GM12878 (cell line): ENCODE measurements around the gene FGD5. TPM values are rescaled to one million over a fixed set of nuclear protein-coding genes. Genes with fewer than 3 reads are reported as not detected.

Experiments used
- ATAC-seq: fragments of 200-7000 bp; cut with Tn5 transposase; 3 replicates; pipeline ENCODE4 v1.9.1; 2020; ENCODE audit warnings: mild to moderate bottlenecking, moderate library complexity
- BruUV-seq: library from RNA; stranded (reverse); fragments of 400-500 nt; replicated peaks from 2 replicates; lab custom pipeline; 2021; lab: Mats Ljungman, UMichigan
- CTCF ChIA-PET: fragments of 300-600 bp; sonication (Branson Sonifier 250); formaldehyde crosslinking; extraction: SDS; loops from one replicate; lab custom pipeline; 2021; ENCODE audit warnings: inconsistent platforms; lab: Yijun Ruan, JAX
- POLR2A ChIA-PET: fragments of 350-600 bp; formaldehyde crosslinking; extraction: SDS; loops from one replicate; lab custom pipeline; 2021; ENCODE audit warnings: inconsistent platforms; lab: Charles Lee
- RAD21 ChIA-PET: fragments of 300-600 bp; sonication (Branson Sonifier 250); formaldehyde crosslinking; loops from one replicate; lab custom pipeline; 2023; ENCODE audit warnings: antibody characterized with exemption; ENCODE audit not compliant: unreplicated experiment; lab: Charles Lee
- SMC1A ChIA-PET: fragments of 300-600 bp; sonication (Branson Sonifier 250); formaldehyde crosslinking; loops from one replicate; lab custom pipeline; 2023; ENCODE audit not compliant: unreplicated experiment, uncharacterized antibody; lab: Charles Lee
- DNase-seq: peaks from one replicate; pipeline ENCODE4 v3.0.0-alpha.2; 2011; ENCODE audit warnings: low read depth, low spot score
- FAIRE-seq: peaks from 3 replicates; lab custom pipeline; 2011; peaks lifted over from hg19 to GRCh38; lab: Jason Lieb, UNC
- H2AFZ ChIP-seq: 2 replicates; pipeline ENCODE4 v1.6.0; 2011; ENCODE audit warnings: low read depth, low read length, control low read depth; ENCODE audit not compliant: control insufficient read depth
- H3K27ac ChIP-seq: 2 replicates; pipeline ENCODE4 v1.5.1; 2011; ENCODE audit warnings: control low read depth; ENCODE audit not compliant: control insufficient read depth, insufficient read depth
- H3K27me3 ChIP-seq, 2 experiments: replicated peaks in 1 of 2; 2 replicates each; pipeline versions ENCODE4 v1.6.0 to v1.6.1; 2011; ENCODE audit warnings: low read length in 1 of 2; ENCODE audit not compliant: control insufficient read depth in 2 of 2, insufficient read depth in 2 of 2
- H3K36me3 ChIP-seq, 2 experiments: 2 replicates each; pipeline ENCODE4 v1.5.1; 2011; ENCODE audit warnings: low read length in 1 of 2; ENCODE audit not compliant: control insufficient read depth in 2 of 2, insufficient read depth in 2 of 2
- H3K4me1 ChIP-seq: 2 replicates; pipeline ENCODE4 v1.6.1; 2011; ENCODE audit warnings: mild to moderate bottlenecking, low read length, moderate library complexity, mixed read lengths; ENCODE audit not compliant: control insufficient read depth, insufficient read depth
- H3K4me2 ChIP-seq: 2 replicates; pipeline ENCODE4 v1.6.0; 2011; ENCODE audit warnings: control low read depth; ENCODE audit not compliant: control insufficient read depth, insufficient read depth
- H3K4me3 ChIP-seq: fragments of 200-600 bp; sonication (generic); 2 replicates; pipeline ENCODE4 v1.5.1; 2016
- H3K79me2 ChIP-seq: 2 replicates; pipeline ENCODE4 v1.6.0; 2011; ENCODE audit warnings: low read length; ENCODE audit not compliant: control insufficient read depth, insufficient read depth
- H3K9ac ChIP-seq: 2 replicates; pipeline ENCODE4 v1.8.0; 2011; ENCODE audit warnings: low read length, control low read depth, mixed read lengths; ENCODE audit not compliant: control insufficient read depth, insufficient read depth
- H3K9me3 ChIP-seq: replicated peaks from 3 replicates; pipeline ENCODE4 v1.5.1; 2011; ENCODE audit warnings: mild to moderate bottlenecking, low read length; ENCODE audit not compliant: control insufficient read depth, insufficient read depth
- H4K20me1 ChIP-seq: 2 replicates; pipeline ENCODE4 v1.6.0; 2011; ENCODE audit not compliant: control insufficient read depth, insufficient read depth
- CTCF ChIP-seq, 3 experiments: IDR thresholded peaks in 2 of 3; conservative IDR thresholded peaks in 1 of 3; 2 replicates each; pipeline ENCODE4 v1.5.1; 2011; ENCODE audit warnings: low read depth in 3 of 3, low read length in 3 of 3, mild to moderate bottlenecking in 3 of 3, control low read depth in 2 of 3, moderate library complexity in 2 of 3, inconsistent platforms in 1 of 3, mixed read lengths in 1 of 3; ENCODE audit not compliant: control insufficient read depth in 2 of 3, insufficient read depth in 1 of 3; ENCODE audit errors: extremely low read depth in 1 of 3
- DPF2 ChIP-seq: fragments of 450-650 bp; IDR thresholded peaks from 2 replicates; pipeline ENCODE4 v1.6.1; 2017; ENCODE audit warnings: mild to moderate bottlenecking
- EZH2 ChIP-seq: IDR thresholded peaks from 2 replicates; pipeline ENCODE4 v1.6.1; 2012; ENCODE audit warnings: low read depth, mild to moderate bottlenecking, control low read depth, inconsistent platforms, low read length, borderline replicate concordance; ENCODE audit not compliant: control insufficient read depth
- FOXM1 ChIP-seq: IDR thresholded peaks from 2 replicates; pipeline ENCODE4 v1.6.1; 2012; ENCODE audit warnings: low read depth, mild to moderate bottlenecking, inconsistent platforms, low read length, moderate library complexity
- HDAC6 ChIP-seq: fragments of 200-600 bp; sonication (generic); IDR thresholded peaks from one replicate; pipeline ENCODE4 v1.8.0; 2017; ENCODE audit warnings: antibody characterized with exemption; ENCODE audit not compliant: unreplicated experiment
- MEF2A ChIP-seq: IDR thresholded peaks from 2 replicates; pipeline ENCODE4 v1.6.1; 2011; ENCODE audit warnings: low read depth, mild to moderate bottlenecking, low read length, moderate library complexity; ENCODE audit not compliant: insufficient read depth
- MYB ChIP-seq: fragments of 150-350 bp; IDR thresholded peaks from 2 replicates; pipeline ENCODE4 v1.6.1; 2014; ENCODE audit warnings: mild to moderate bottlenecking, low read depth, low read length, borderline replicate concordance
- POLR2AphosphoS2 ChIP-seq: IDR thresholded peaks from 2 replicates; pipeline ENCODE4 v1.6.1; 2011; ENCODE audit warnings: low read depth, mild to moderate bottlenecking, low read length, improper control_type of control experiment, moderate library complexity
- RELA ChIP-seq: fragments of 450-650 bp; IDR thresholded peaks from 2 replicates; pipeline ENCODE4 v1.8.0; 2014; ENCODE audit warnings: borderline replicate concordance; ENCODE audit not compliant: partially characterized antibody
- SIX5 ChIP-seq: IDR thresholded peaks from 2 replicates; pipeline ENCODE4 v1.6.1; 2011; ENCODE audit warnings: mild to moderate bottlenecking, low read depth, low read length, moderate library complexity; ENCODE audit not compliant: severe bottlenecking
- SPI1 ChIP-seq: IDR thresholded peaks from 2 replicates; pipeline ENCODE4 v1.6.1; 2011; ENCODE audit warnings: low read depth, mild to moderate bottlenecking, low read length, moderate library complexity, borderline replicate concordance; ENCODE audit not compliant: insufficient read depth
- SUZ12 ChIP-seq: fragments of 200-600 bp; sonication (generic); IDR thresholded peaks from one replicate; pipeline ENCODE4 v1.6.1; 2018; ENCODE audit warnings: antibody characterized with exemption, mild to moderate bottlenecking; ENCODE audit not compliant: unreplicated experiment
- TBL1XR1 ChIP-seq: IDR thresholded peaks from 2 replicates; pipeline ENCODE4 v1.6.1; 2012; ENCODE audit warnings: low read depth, low read length, improper control_type of control experiment
- TCF3 ChIP-seq: IDR thresholded peaks from 2 replicates; pipeline ENCODE4 v1.6.1; 2012; ENCODE audit warnings: low read depth, mild to moderate bottlenecking, low read length, borderline replicate concordance; ENCODE audit not compliant: insufficient read depth
- WRNIP1 ChIP-seq: IDR thresholded peaks from 2 replicates; pipeline ENCODE4 v1.6.1; 2011; ENCODE audit warnings: low read depth, low read length, improper control_type of control experiment, borderline replicate concordance
- ZBED1 ChIP-seq: IDR thresholded peaks from 2 replicates; pipeline ENCODE4 v1.6.1; 2016; ENCODE audit warnings: borderline replicate concordance
- WGBS: methylation state at CpG from one replicate; pipeline ENCODE4 v1.1.6; 2016; ENCODE audit warnings: low lambda C conversion rate; ENCODE audit not compliant: insufficient replicate concordance, insufficient coverage; ENCODE audit errors: missing lambda C conversion rate; 5-methylcytosine and 5-hydroxymethylcytosine counted together
- in situ Hi-C: fragments of 300-500 bp; cut with MboI; formaldehyde crosslinking; loops from 9 replicates; pipeline ENCODE4 v1.14.3; 2018; ENCODE audit warnings: mixed read lengths
- intact Hi-C: fragments of 100-400 bp; cut with micrococcal nuclease; formaldehyde crosslinking; loops from one replicate; pipeline ENCODE4 v1.14.2; 2022; ENCODE audit not compliant: unreplicated experiment
- polyA plus RNA-seq, 11 experiments: library from polyadenylated mRNA; depleted of rRNA in 4 of 11; unstranded in 6 of 11; stranded (reverse) in 5 of 11; fragments of >200 nt; fragmentation: Nextera tagmentation in 4 of 11; fragmentation: Illumina TruSeq in 1 of 11; extraction: Ambion mirVana in 4 of 11; extraction: Trizol in 1 of 11; gene quantifications; 1 replicate in 1 of 11; 2 replicates in 10 of 11; pipeline versions ENCODE4 v1.2.1 to v1.2.3, GENCODE V29; 2011 to 2016; ENCODE audit warnings: inconsistent platforms in 2 of 11, missing spikeins in 2 of 11, low read depth in 1 of 11
- total RNA-seq, 4 experiments: library from RNA; depleted of rRNA in 3 of 4; stranded (reverse); fragments of >200 nt in 3 of 4; fragmentation: Illumina TruSeq in 1 of 4; extraction: Trizol in 1 of 4; gene quantifications; 2 replicates each; pipeline versions ENCODE4 v1.2.1 to v1.2.3, GENCODE V29; 2013 to 2021

Gene FGD5
- total and polyA plus RNA-seq, 10 of the 15 experiments (the other 5 are each of a cell fraction or from before 2014, with no cell fraction given) = 0.03 to 0.13 (median 0.11) TPM; not detected in 3

DNA sequence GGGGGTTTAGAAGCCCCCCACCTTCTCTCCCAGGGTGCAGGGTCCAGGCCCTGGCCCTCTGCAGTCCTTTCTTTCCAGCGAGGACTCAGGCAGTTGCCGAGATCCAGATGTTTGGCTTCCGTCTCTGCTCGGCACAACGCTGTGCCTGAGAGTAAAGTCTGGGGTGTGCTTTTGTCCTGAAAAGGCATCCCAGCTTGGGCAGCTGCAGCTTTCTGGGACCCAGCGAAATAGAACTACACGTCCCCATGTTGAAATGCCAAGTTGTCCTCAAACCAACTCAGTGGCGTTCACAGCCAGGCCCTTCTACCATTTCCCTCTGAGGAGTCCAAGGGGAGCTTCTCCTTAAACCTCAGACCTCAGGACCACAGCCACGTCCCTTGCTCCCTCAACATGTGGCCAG lies 23.1 kb downstream of the FGD5 start:
- FAIRE-seq (no peak), ATAC-seq (no peak), DNase-seq (no peak)
- CTCF ChIA-PET = no interaction called here
- POLR2A ChIA-PET = interaction anchor here (0.6 kb wide), 1 partner anchor 15 kb away, joined by 3 read pairs; no protein-coding TSS in a partner anchor
- Histone ChIP-seq H3K27me3 (peaks cover 1 to 6% of the 10 kb centered on the region in 2 experiments), H3K4me3 (no peak overlapping the region), H3K9ac (no peak overlapping the region), H3K27ac (no peak overlapping the region), H3K9me3 (no peaks in the 10 kb centered on the region), H3K4me1 (no peaks in the 10 kb centered on the region; the same call in 1 of the 2 replicates), H4K20me1 (no peaks in the 10 kb centered on the region), H3K36me3 (no peaks in the 10 kb centered on the region), H3K4me2 (no peak overlapping the region), H2AFZ (no peak overlapping the region), H3K79me2 (no peaks in the 10 kb centered on the region)
- no peak for TF ChIP-seq TCF3
- no peak for TF ChIP-seq DPF2
- no peak for TF ChIP-seq MEF2A
- no peak for TF ChIP-seq TBL1XR1
- no peak for TF ChIP-seq FOXM1
- TF ChIP-seq WRNIP1 = no peak
- no peak for TF ChIP-seq POLR2AphosphoS2
- TF ChIP-seq HDAC6 = no peak
- no peak for TF ChIP-seq EZH2
- no peak for TF ChIP-seq MYB
- no peak for TF ChIP-seq RELA
- no peak for TF ChIP-seq CTCF (IDR thresholded peaks at IDR 0.05 in 2 of 3, conservative IDR thresholded peaks at IDR 0.05 in 1 of 3; ENCODE audit: control insufficient read depth in 2 of 3, extremely low read depth in 1 of 3, insufficient read depth in 1 of 3, low read depth in 3 of 3, low read length in 3 of 3)
- TF ChIP-seq SUZ12 = no peak
- no peak for TF ChIP-seq SIX5
- TF ChIP-seq SPI1 = no peak
- TF ChIP-seq ZBED1 = no peak
- SMC1A ChIA-PET = no interaction called here
- BruUV-seq = no TSS peak
- in situ Hi-C loops (no loop called here), intact Hi-C loops (no loop called here)
- 37% methylated on average over 9 of the region's 9 CpGs for WGBS
- RAD21 ChIA-PET = no interaction called here
